Stimulated activated CD4-positive, alpha-beta T cell treated with anti-CD3 and anti-CD28 coated beads, Interleukin-12 subunit alpha, Interleukin-12 subunit beta, amount 100 ng/mL, for 24 hours (primary cell): ENCODE data around the gene TRIP6.

Experiments used
- DNase-seq, 2 experiments: peaks; one replicate each; pipeline ENCODE4 v3.0.0-alpha.2; 2020; ENCODE audit warnings: low read depth in 2 of 2

TRIP6 gene

DNA sequence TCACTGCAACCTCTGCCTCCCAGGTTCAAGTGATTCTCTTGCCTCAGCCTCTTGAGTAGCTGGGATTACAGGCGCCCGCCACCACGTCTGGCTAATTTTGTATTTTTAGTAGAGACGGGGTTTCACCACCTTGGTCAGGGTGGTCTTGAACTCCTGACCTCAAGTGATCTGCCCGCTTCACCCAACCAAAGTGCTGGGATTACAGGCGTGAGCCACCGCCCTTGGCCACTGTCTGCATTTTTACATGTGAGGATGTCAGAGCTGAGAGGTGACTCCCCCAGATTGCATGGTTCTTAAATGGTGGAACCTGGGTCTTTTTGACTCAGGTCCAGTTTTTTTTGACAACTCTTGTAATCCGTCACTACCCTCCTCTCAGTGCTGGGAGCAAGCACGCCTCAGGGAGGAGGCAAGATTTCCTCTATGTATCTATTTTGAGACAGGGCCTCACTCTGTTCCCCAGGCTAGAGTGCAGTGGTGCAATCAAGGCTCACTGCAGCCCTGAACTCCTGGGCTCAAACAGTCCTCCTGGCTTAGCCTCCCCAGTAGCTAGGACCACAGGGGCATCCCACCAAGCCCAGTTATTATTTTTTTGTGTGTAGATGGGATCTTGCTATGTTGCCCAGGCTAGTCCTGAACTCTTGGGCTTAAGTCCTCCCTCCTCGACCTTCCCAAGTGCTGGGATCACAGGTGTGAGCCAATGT is 6.6 kb downstream of the TRIP6 start:
- DNase-seq: no peak

- no peak for DNase-seq
Measured at GRCh38 chr7:100874300-100874576, 7.1 kb downstream of the TRIP6 start.

DNA sequence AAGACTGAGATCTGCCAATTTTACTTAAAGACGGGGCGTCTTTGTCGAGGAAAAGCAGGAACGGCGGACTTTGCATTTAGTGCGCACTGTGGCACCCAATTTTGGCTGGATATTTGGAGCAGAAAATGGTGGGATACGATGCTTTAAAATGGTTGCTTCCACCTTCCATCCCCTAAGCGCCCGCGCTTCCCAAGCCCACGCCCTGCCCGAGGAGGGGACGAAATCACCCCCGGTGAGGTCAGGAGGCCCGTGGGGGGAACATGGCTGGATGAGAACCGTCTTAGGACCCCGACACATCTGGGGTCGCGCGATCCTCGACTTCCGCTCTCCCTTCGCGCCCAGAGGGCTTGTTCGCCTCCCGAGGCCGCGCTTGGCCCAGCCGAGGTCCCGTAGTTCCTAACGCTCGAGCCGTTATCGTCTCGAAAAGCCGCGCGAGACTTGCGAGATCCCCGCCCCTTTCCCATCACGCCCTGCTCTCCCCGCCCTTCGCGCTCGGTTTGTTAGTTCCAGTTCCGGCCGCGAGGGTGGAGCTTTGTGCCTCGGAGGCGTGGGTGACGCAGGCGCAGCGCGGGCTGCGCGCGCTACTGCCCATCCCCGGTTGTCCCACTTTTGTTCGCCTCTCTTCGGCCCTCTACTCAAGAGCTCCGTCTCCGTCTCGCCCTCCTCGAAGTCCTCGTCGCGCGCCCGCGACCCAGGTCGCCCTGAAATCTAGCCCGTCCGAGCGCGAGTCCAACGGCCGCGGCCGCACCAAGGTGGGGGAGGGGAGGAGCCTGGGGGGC is 7.6 kb downstream of the TRIP6 start, which contains the start of gene SRRT:
Gene SRRT (plus strand): TSS at position 527 of the 779 bp plus-strand sequence. CDS start 488 bp downstream, outside the sequence.
- peak; percentile 96 to 98 for DNase-seq

DNA sequence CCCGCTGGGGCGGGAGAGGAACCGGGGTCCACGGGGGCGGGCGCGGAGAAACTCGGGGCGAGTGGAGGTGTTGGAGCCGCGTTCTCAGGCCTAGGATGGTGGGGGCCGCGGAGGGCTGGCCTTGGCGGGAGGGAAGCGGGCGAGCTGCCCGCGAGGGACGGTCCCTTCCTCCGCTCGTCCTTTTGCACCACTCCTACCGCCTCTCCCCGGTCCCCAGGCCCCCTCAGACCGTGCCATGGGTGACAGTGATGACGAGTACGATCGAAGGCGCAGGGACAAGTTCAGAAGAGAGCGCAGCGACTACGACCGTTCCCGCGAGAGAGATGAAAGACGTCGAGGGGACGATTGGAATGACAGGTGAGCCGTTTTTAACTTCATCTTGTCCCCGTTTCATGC is 8.2 kb downstream of the TRIP6 start:
- DNase-seq: no peak

GRCh38 chr7:100878013-100878412 is 10.8 kb downstream of the TRIP6 start:
- DNase-seq: no peak

DNA sequence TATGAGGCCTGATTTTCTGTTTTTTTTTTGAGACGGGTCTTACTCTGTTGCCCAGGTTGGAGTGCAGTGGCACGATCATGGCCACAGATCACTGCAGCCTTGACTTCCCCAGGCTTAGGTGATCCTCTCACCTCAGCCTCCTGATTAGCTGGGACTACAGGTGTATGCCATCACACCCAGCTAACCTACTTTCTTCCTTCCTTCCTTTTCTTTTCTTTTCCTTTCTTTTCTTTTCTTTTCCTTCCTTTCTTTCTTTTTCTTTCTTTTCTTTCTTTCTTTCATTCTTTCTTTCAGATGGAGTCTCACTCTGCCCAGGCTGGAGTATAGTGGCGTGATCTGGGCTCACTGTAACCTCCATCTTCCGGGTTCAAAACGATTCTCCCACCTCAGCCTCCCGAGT is 11.5 kb downstream of the TRIP6 start:
- DNase-seq: no peak

DNA sequence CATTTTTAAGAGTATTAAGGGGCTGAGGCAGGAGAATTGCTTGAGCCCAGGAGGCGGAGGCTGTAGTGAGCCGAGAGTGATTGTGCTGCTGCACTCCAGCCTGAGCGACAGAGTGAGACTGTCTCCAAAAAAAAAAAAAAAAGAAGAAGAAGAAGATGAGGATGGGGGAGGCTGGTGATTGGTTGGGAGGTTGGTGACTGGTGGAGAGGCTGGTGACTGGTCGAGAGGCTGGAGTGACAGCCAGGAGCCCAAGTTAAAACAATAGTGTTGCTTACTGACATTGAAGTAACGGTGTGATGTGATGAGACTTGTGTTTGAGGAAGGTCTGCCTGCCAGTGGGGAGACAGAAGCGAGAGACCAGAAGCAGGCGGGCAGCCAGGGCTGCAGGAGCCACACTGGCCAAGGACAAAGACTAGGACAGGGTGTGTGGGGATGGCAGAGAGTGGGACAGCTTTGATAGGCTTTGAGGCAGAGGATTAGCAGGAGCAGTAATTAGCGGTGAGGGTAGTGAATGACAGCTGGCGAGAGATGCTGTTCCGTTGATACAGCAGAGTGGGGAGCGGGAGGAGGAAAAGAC is 12.6 kb downstream of the TRIP6 start:
- DNase-seq: no peak

- no peak for DNase-seq
Measured at GRCh38 chr7:100880645-100881044, 13.5 kb downstream of the TRIP6 start.

GRCh38 chr7:100881136-100881535 is 13.9 kb downstream of the TRIP6 start:
- DNase-seq: no peak

DNA sequence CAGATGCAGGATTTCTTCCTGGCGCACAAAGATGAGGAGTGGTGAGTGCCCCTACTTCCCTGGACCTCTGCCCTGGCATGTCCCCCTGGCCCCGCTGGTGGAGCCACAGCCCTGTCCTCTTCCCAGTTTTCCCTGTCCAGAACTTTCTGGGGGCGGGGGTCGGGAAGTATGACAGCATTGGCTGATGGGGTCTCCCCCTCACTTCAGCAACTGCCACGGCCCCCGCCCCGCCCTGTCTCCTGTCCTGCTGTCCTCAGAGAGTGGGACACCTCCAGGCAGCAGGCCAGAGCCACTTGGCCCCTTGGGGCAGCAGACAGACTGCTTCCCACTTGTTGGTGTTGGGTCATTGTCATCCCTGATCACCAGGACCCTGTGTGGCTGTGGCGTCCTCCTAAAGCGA is 15.0 kb downstream of the TRIP6 start:
- no peak for DNase-seq

- no peak for DNase-seq
Measured at GRCh38 chr7:100882785-100883526, 15.8 kb downstream of the TRIP6 start.

DNA sequence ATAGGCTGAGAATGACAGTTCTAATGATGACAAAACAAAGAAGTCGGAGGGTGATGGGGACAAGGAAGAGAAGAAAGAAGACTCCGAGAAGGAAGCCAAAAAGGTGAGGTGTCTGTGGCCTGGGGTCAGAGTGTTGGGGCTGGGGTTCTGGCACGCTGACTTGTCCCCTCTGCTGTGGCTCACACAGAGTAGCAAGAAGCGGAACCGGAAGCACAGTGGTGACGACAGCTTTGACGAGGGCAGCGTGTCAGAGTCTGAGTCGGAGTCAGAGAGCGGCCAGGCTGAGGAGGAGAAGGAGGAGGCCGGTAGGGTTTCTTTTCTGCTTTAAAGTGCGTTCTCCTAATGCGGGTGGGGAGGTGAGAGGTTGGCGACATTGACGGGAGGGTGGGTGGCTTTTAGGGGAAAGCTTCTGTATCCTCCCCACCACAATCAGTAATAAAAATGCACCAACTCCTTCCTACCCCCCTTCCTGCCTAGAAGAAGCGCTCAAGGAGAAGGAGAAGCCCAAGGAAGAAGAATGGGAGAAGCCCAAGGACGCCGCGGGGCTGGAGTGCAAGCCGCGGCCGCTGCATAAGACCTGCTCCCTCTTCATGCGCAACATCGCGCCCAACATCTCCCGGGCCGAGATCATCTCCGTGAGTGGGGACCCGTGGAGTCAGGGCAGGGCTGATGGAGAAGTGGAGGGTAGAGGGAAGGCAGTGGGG is 17.7 kb downstream of the TRIP6 start:
- DNase-seq: no peak

DNA sequence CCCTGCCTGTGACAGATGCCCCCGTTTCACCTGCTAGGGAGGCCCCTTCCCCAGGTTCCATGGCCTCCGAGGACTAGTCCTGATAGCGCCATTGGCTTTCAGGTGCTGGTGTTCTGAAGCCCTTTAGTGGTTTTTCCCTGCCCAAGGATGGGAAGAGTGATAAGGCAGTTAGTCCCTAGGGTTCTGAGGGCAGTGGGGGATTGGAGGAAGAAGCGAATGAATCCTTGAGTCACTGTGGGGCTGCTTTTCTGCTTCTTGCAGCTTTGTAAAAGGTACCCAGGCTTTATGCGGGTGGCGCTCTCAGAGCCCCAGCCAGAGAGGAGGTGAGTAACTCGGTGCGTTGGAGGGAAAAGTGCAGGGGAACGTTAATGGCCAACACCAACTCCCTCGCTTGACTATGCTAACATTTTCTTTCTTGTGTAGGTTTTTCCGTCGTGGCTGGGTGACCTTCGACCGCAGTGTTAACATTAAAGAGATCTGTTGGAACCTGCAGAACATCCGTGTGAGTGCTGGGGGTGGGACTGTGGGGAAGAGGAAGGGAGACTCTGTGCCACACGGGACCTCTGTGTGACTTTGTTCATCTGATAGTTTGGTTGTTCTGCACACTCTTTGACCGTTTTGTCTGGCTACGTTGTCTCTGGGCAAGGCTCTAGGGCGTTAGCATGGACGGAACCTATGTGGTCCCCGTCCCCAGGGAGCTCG is 18.4 kb downstream of the TRIP6 start:
- DNase-seq: no peak

- no peak for DNase-seq
Measured at GRCh38 chr7:100886142-100886935, 19.2 kb downstream of the TRIP6 start.

DNA sequence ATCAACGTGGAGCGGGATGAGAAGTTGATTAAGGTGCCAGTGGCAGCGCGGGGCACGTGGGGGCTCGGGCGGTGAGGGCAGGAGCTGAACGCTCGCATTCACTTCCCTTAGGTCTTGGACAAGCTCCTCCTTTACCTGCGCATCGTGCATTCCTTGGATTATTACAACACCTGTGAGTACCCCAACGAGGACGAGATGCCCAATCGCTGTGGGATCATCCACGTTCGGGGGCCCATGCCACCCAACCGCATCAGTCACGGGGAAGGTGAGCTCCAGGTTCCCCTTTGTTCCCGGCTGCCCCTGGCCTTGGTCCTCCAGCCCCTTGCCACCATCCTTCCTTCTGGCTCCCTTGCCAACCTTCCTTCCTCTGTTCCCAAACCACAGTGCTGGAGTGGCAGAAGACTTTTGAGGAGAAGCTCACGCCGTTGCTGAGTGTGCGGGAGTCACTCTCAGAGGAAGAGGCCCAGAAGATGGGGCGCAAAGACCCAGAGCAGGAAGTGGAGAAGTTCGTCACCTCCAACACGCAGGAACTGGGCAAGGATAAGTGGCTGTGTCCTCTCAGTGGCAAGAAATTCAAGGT is 19.8 kb downstream of the TRIP6 start:
- DNase-seq: no peak

GRCh38 chr7:100887516-100888290 is 20.5 kb downstream of the TRIP6 start:
- peak in 1 of 2 experiments; percentile 52 for DNase-seq

- DNase-seq: no peak
Measured at GRCh38 chr7:100888291-100888987, 21.3 kb downstream of the TRIP6 start.

DNA sequence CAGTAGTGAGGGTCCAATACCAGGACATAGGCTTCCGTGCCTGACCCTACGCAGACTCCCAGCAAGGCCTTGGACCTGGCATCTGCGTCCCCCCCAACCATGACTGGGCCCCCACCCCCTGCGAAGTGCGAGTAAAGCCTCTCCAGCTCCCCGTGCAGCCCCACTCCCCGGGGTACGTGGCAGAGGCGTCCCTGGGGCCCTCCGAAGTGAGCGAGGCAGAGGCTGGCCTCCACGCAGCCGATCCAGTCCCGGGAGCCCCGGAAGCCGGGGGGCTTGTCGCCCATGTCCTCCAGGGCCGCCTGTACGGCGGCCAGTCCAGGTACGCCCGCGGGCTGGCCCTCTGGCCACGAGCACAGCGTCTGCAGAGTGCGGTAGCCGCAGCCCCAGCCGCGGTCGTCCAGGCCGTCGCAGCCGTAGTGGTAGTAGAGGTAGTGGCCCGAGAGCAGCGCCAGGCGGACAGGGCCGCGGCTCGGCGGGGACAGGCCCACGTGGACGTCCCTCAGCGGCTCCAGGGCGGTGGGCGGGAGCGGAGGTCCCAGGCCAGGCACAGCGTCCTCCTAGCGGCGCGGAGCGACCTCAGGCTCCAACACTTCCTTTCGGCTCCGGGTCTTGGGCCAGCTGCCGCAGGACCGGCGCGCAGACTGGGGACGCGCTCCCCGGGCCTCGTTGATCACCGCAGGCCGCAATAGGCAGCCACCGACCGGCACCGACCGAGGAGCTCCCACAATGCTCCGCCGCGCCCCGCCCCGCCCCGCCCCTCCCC is 22.0 kb downstream of the TRIP6 start, which contains the start of gene UFSP1:
Gene UFSP1 (minus strand): TSS at position 728 of the 763 bp plus-strand sequence. CDS start 444 bp downstream, at position 284.
- no peak for DNase-seq
